ENCODE results near the gene CDK6.

CDK6 gene

GRCh38 chr7:92636018-92636560 lies 200.3 kb downstream of the CDK6 start:
- no peak for DNase-seq

GRCh38 chr7:92635538-92635937 lies 200.8 kb downstream of the CDK6 start:
- no peak for DNase-seq

- no peak for DNase-seq
Measured at GRCh38 chr7:92634924-92635519, 201.4 kb downstream of the CDK6 start.

- no peak for DNase-seq
Measured at GRCh38 chr7:92634205-92634604, 202.2 kb downstream of the CDK6 start.

- peak; percentile 37 for DNase-seq
Measured at GRCh38 chr7:92633211-92633906, 203.0 kb downstream of the CDK6 start.

- DNase-seq, result no peak
Measured at GRCh38 chr7:92632791-92633190, 203.6 kb downstream of the CDK6 start.

- DNase-seq, result no peak
Measured at GRCh38 chr7:92631850-92632487, 204.4 kb downstream of the CDK6 start.

- DNase-seq, result no peak
Measured at GRCh38 chr7:92631067-92631849, 205.1 kb downstream of the CDK6 start.

GRCh38 chr7:92629779-92630178 lies 206.6 kb downstream of the CDK6 start:
- no peak for DNase-seq

GRCh38 chr7:92627956-92628355 lies 208.4 kb downstream of the CDK6 start:
- DNase-seq, result no peak

- no peak for DNase-seq
Measured at GRCh38 chr7:92626281-92626809, 210.0 kb downstream of the CDK6 start.

GRCh38 chr7:92625617-92626016 lies 210.8 kb downstream of the CDK6 start:
- no peak for DNase-seq

- no peak for DNase-seq
Measured at GRCh38 chr7:92624298-92624996, 211.9 kb downstream of the CDK6 start.

GRCh38 chr7:92623544-92623943 lies 212.8 kb downstream of the CDK6 start:
- DNase-seq, result peak; percentile 25

GRCh38 chr7:92622685-92623084 lies 213.7 kb downstream of the CDK6 start:
- no peak for DNase-seq

- no peak for DNase-seq
Measured at GRCh38 chr7:92622030-92622429, 214.3 kb downstream of the CDK6 start.

GRCh38 chr7:92621561-92622023 lies 214.8 kb downstream of the CDK6 start:
- no peak for DNase-seq

GRCh38 chr7:92621026-92621540 lies 215.3 kb downstream of the CDK6 start:
- DNase-seq, result peak; percentile 73

GRCh38 chr7:92615861-92616260 lies 220.5 kb downstream of the CDK6 start:
- no peak for DNase-seq

GRCh38 chr7:92614660-92615174 lies 221.7 kb downstream of the CDK6 start:
- DNase-seq, result peak; percentile 67

- no peak for DNase-seq
Measured at GRCh38 chr7:92613720-92614119, 222.7 kb downstream of the CDK6 start.

- DNase-seq, result no peak
Measured at GRCh38 chr7:92613214-92613613, 223.2 kb downstream of the CDK6 start.

Measured in NCI-H2029 (cell line).